Smooth muscle cell (in vitro differentiated cells): ENCODE measurements around the gene KCNIP4. TPM values are rescaled to one million over a fixed set of nuclear protein-coding genes. Genes with fewer than 3 reads are reported as not detected.

Source experiments
- DNase-seq: peaks from one replicate; lab custom pipeline; 2025; ENCODE audit not compliant: unreplicated experiment; lab: John Stamatoyannopoulos, UW
- H2AFZ ChIP-seq: fragments of 200-600 bp; sonication (generic); 2 replicates; pipeline ENCODE4 v1.6.0; 2016; ENCODE audit warnings: antibody characterized with exemption, low read depth, mild to moderate bottlenecking
- H3F3A ChIP-seq: fragments of 200-600 bp; sonication (generic); 2 replicates; pipeline ENCODE4 v1.6.0; 2017; ENCODE audit warnings: antibody characterized with exemption, low read depth
- H3K27ac ChIP-seq: fragments of 200-600 bp; sonication (generic); 2 replicates; pipeline ENCODE4 v1.5.1; 2016; ENCODE audit warnings: low read depth, mild to moderate bottlenecking
- H3K27me3 ChIP-seq: fragments of 200-600 bp; sonication (generic); 2 replicates; pipeline ENCODE4 v1.6.1; 2016; ENCODE audit warnings: low read depth, mild to moderate bottlenecking
- H3K36me3 ChIP-seq: fragments of 200-600 bp; sonication (generic); 2 replicates; pipeline ENCODE4 v1.5.1; 2016; ENCODE audit warnings: low read depth
- H3K4me1 ChIP-seq: fragments of 200-600 bp; sonication (generic); 2 replicates; pipeline ENCODE4 v1.5.1; 2016; ENCODE audit warnings: low read depth
- H3K4me2 ChIP-seq: fragments of 200-600 bp; sonication (generic); 2 replicates; pipeline ENCODE4 v1.6.0; 2016; ENCODE audit warnings: mild to moderate bottlenecking
- H3K4me3 ChIP-seq: fragments of 200-600 bp; sonication (generic); 2 replicates; pipeline ENCODE4 v1.5.1; 2016; ENCODE audit warnings: mild to moderate bottlenecking
- H3K79me2 ChIP-seq: fragments of 200-600 bp; sonication (generic); 2 replicates; pipeline ENCODE4 v1.6.0; 2016; ENCODE audit warnings: low read depth, mild to moderate bottlenecking
- H3K9ac ChIP-seq: fragments of 200-600 bp; sonication (generic); 2 replicates; pipeline ENCODE4 v1.6.0; 2016; ENCODE audit warnings: low read depth
- H3K9me3 ChIP-seq: fragments of 200-600 bp; sonication (generic); replicated peaks from 2 replicates; pipeline ENCODE4 v1.5.1; 2016; ENCODE audit warnings: low read depth
- H4K20me1 ChIP-seq: fragments of 200-600 bp; sonication (generic); 2 replicates; pipeline ENCODE4 v1.6.0; 2016; ENCODE audit warnings: low read depth
- WGBS: methylation state at CpG from one replicate; pipeline ENCODE4 v1.1.7; 2016; ENCODE audit warnings: low lambda C conversion rate; 5-methylcytosine and 5-hydroxymethylcytosine counted together
- polyA plus RNA-seq: library from polyadenylated mRNA; unstranded; fragments of >200 nt; fragmentation: Nextera tagmentation; extraction: Ambion mirVana; gene quantifications from 2 replicates; pipeline ENCODE4 v1.2.1, GENCODE V29; 2016
- total RNA-seq: library from RNA; depleted of rRNA; stranded (reverse); fragments of >200 nt; gene quantifications from 2 replicates; pipeline ENCODE4 v1.2.3, GENCODE V29; 2014
- TF ChIP-seq, protein P1 (sequence below): fragments of 200-600 bp; sonication (generic); IDR thresholded peaks from 2 replicates; pipeline ENCODE4 v1.5.1; 2017; ENCODE audit warnings: borderline replicate concordance, mild to moderate bottlenecking, antibody characterized with exemption; ENCODE audit not compliant: insufficient read depth, poor library complexity, severe bottlenecking

KCNIP4 gene
- total and polyA plus RNA-seq, 2 experiments from 2014 or later: 0.07 TPM; not detected in 1

DNA sequence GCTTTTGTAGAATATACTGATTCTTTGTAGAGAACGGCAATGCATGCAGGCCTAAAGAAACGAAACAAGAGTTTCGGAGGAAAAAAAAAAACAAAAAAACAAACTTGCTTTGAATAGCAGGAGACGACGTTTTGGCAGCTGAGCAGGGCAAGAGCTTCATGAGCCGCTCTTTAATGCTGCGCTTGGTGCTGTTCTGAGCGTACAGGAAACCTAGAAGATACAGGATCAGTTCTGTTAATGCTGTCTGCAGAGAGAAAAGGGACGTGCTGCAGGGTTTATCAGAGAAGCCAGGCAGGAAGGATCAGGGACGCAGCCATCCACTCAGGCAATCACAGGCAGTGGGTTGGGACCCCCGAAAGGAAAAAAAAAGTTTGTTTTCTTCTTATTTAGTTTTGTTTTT, 1066.1 kb downstream of the KCNIP4 start:
- no peaks in the 10 kb centered on the region for H3F3A ChIP-seq
- 54% methylated on average over 11 of the region's 11 CpGs for WGBS
- H2AFZ ChIP-seq: peak overlapping the region; percentile 10
- no peak overlapping the region for H3K9ac ChIP-seq
- no peaks in the 10 kb centered on the region for H3K36me3 ChIP-seq
- H3K4me1 ChIP-seq: no peaks in the 10 kb centered on the region
- peak overlapping the region; percentile 51 for H3K4me2 ChIP-seq
- no peak overlapping the region for H3K4me3 ChIP-seq
- H3K79me2 ChIP-seq: no peaks in the 10 kb centered on the region
- no peaks in the 10 kb centered on the region for H4K20me1 ChIP-seq
- DNase-seq: no peak
- no peaks in the 10 kb centered on the region for H3K27me3 ChIP-seq
- TF ChIP-seq, protein P1, sequence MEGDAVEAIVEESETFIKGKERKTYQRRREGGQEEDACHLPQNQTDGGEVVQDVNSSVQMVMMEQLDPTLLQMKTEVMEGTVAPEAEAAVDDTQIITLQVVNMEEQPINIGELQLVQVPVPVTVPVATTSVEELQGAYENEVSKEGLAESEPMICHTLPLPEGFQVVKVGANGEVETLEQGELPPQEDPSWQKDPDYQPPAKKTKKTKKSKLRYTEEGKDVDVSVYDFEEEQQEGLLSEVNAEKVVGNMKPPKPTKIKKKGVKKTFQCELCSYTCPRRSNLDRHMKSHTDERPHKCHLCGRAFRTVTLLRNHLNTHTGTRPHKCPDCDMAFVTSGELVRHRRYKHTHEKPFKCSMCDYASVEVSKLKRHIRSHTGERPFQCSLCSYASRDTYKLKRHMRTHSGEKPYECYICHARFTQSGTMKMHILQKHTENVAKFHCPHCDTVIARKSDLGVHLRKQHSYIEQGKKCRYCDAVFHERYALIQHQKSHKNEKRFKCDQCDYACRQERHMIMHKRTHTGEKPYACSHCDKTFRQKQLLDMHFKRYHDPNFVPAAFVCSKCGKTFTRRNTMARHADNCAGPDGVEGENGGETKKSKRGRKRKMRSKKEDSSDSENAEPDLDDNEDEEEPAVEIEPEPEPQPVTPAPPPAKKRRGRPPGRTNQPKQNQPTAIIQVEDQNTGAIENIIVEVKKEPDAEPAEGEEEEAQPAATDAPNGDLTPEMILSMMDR: no peak
- no peak overlapping the region for H3K27ac ChIP-seq
- H3K9me3 ChIP-seq: no peaks in the 10 kb centered on the region

DNA sequence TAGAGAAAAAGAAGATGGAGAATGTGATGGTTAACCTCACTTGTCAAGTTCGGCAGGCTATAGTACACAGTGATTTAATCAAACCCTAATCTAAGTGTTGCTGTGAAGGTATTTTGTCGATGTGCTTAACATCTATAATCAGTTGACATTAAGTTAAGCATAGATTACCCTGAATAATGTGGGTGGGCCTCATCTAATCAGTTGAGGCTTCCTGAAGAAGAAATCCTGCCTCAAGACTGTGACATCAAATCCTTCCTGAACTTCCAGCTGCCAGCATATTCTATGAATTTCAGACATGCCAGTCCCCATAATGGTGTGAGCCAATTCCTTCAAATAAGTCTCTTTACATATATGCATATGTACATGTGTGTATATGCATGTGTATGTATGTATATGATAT, 1066.9 kb downstream of the KCNIP4 start:
- TF ChIP-seq, protein P1: no peak
- H4K20me1 ChIP-seq: no peaks in the 10 kb centered on the region
- H3K4me2 ChIP-seq: no peak overlapping the region
- H3K79me2 ChIP-seq: no peaks in the 10 kb centered on the region
- WGBS: 81% methylated on average over 2 of the region's 2 CpGs
- no peaks in the 10 kb centered on the region for H3F3A ChIP-seq
- no peaks in the 10 kb centered on the region for H3K9me3 ChIP-seq
- no peak overlapping the region for H3K9ac ChIP-seq
- no peaks in the 10 kb centered on the region for H3K4me1 ChIP-seq
- no peak overlapping the region for H3K27ac ChIP-seq
- H3K36me3 ChIP-seq: no peaks in the 10 kb centered on the region
- no peak for DNase-seq
- H3K27me3 ChIP-seq: no peaks in the 10 kb centered on the region
- H3K4me3 ChIP-seq: no peak overlapping the region
- H2AFZ ChIP-seq: no peak overlapping the region

DNA sequence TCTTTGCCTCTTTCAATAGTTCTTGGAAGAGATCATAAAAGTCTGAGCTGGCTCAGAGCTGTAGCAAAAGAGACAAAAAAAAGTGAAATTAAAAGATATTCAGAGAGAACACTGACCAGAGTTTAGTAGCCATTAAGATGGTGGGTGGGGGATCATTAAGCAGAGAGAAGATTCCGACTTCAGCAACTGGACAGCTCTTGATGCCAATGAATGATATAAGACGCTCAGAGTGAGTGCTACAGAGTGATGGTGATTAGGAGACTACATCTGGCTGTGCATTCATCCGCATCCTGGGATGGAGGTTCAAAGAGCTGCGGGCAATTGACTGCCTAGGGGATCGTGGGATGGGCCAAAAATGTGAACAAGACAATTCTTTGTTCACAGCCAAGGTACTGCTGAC, 1069.8 kb downstream of the KCNIP4 start:
- H3K36me3 ChIP-seq: no peaks in the 10 kb centered on the region
- H3K27ac ChIP-seq: no peak overlapping the region
- 83% methylated on average over 5 of the region's 5 CpGs for WGBS
- no peak overlapping the region for H3K4me2 ChIP-seq
- TF ChIP-seq, protein P1: no peak
- no peak overlapping the region for H2AFZ ChIP-seq
- H3K4me1 ChIP-seq: no peaks in the 10 kb centered on the region
- DNase-seq: no peak
- H3K27me3 ChIP-seq: no peaks in the 10 kb centered on the region
- no peak overlapping the region for H3K9ac ChIP-seq
- H3K4me3 ChIP-seq: no peak overlapping the region
- no peaks in the 10 kb centered on the region for H3K9me3 ChIP-seq
- no peaks in the 10 kb centered on the region for H3K79me2 ChIP-seq
- H3F3A ChIP-seq: no peaks in the 10 kb centered on the region
- no peaks in the 10 kb centered on the region for H4K20me1 ChIP-seq

DNA sequence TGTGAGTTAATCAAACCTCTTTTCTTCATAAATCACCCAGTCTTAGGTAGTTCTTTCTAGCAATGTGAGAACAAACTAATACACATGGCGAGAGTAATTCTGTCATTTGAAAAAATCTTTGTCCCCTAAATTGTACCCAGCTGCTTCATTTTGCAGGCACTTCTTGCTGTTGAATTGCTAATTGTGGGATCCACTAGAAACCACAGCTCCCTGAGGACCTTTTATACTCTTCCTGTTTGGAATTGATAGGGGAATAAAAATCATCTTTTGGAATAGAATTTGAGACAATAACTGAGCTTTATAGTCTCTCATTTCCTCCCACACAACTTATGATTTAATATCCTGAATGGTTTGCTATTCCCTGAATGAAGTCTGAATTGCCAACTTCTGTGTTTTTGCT, 1078.1 kb downstream of the KCNIP4 start:
- H2AFZ ChIP-seq: no peak overlapping the region
- H3K9me3 ChIP-seq: no peaks in the 10 kb centered on the region
- no peaks in the 10 kb centered on the region for H3K79me2 ChIP-seq
- H3K4me1 ChIP-seq: no peaks in the 10 kb centered on the region
- TF ChIP-seq, protein P1: no peak
- no peak for DNase-seq
- no peaks in the 10 kb centered on the region for H4K20me1 ChIP-seq
- no peaks in the 10 kb centered on the region for H3K27me3 ChIP-seq
- no peak overlapping the region for H3K4me2 ChIP-seq
- no peaks in the 10 kb centered on the region for H3F3A ChIP-seq
- no peak overlapping the region for H3K27ac ChIP-seq
- no peaks in the 10 kb centered on the region for H3K36me3 ChIP-seq
- 87% methylated on average over 1 of the region's 1 CpG for WGBS
- no peak overlapping the region for H3K4me3 ChIP-seq
- H3K9ac ChIP-seq: no peak overlapping the region
